Activated CD8-positive, alpha-beta memory T cell treated with anti-CD3 and anti-CD28 coated beads for 1 hour (primary cell): ENCODE results near the gene PLEKHD1.

Experiments
- DNase-seq, 2 donors: peaks; one replicate each; pipeline ENCODE4 v3.0.0-alpha.2; 2020; ENCODE audit warnings: low read depth in 1 of 2; ENCODE audit errors: extremely low read depth in 1 of 2

Gene PLEKHD1

DNA sequence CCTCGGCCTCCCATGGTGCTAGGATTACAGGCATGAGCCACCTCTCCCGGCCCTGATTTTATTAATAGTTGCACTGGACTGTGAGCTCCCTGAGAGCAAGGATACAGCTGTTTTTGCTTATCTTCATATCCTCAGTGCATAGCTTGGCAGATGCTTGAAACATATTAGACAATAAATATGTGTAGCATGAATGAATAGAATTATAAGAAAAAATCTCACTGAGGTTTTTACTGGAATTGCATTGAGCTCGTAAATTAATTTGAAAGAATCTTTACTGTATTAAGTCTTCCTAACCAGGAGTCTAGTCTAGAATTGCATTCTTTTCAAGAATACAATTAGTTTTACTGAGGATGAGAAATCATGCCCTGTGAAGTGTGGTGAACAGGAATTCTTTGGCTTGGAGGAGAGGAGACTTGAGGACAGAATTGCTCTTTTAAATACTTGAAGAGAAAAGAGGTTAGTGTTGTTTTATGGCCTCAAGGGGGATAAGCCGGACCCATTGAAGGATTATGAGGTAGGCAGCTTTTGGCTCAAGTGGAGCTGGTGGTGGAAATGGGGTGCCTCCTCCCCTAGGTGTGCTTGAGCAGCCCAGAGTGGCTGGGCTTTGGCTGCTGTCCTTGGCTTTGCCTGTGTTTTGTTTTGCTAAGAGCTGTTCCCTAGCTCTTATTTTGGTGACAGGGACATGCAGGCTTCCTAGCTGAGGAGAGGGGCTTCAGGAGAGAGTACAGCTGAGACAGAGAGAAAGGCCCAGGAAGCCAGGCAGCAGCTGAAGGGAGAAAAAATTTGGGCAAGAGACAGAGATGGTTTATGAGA lies 34.0 kb downstream of the PLEKHD1 start:
- no peak for DNase-seq

DNA sequence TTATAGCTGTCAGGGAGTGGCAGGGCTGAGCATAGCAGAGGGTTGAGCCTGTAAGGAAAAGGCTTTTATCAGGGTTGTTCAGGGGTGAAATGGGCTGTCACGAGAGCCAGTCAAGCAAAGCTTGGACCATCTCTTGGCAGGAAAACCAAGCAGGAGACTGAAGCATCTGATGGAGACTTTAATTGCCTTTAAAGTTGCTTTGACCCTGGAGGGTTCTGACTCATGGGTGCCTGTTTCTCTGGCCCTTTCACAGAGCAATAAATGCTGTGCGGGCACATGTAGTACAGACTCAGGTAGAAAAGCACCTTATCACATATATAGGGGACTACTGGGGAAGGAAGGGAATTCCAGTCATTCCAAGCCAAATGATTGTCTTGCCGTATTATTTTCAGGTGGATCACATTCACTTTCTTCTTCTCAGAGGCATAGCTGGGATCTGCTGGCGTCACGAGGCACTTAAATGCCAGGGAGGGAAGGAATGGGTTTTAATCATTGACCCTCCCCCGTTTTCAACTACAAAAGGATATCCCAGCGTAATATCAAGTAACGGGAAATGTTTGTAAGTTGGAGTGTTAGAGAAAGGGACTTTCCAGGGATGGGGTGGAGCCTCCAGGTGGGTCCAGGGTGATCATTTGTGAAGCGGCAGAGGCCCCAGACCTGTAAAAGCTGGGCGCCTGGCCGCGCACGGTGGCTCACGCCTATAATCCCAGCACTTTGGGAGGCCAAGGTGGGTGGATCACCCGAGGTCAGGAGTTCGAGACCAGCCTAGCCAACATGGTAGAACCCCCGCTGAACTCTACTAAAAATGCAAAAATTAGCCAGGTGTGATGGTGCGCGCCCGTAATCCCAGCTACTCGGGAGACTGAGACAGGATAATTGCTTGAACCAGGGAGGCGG lies 34.9 kb downstream of the PLEKHD1 start:
- DNase-seq = no peak

- DNase-seq = no peak
Observed at GRCh38 chr14:69522026-69522425, 37.5 kb downstream of the PLEKHD1 start.

GRCh38 chr14:69525896-69526295 lies 41.4 kb downstream of the PLEKHD1 start:
- DNase-seq = no peak

GRCh38 chr14:69527635-69528034 lies 43.1 kb downstream of the PLEKHD1 start:
- DNase-seq = no peak

DNA sequence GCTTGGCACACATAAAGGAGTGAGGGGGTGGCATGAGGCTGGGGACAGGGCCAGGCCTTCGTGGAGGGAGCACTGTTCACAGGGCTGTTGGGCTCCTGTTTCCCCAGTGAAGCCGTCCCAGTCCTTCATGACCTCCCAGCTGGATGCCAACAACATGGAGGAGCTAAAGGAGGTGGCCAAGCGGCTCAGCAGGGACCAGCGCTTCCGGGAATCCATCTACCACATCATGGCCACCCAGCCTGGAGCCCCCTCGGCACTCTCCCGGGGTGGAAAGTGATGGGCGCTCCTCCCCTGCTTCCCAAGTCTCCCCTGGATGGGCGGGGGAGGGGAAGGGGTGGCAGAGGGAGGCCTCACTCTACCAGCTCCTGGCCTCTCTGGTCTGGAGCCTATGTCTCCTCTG lies 43.6 kb downstream of the PLEKHD1 start:
- no peak for DNase-seq

GRCh38 chr14:69528930-69529329 lies 44.4 kb downstream of the PLEKHD1 start:
- DNase-seq = no peak

DNA sequence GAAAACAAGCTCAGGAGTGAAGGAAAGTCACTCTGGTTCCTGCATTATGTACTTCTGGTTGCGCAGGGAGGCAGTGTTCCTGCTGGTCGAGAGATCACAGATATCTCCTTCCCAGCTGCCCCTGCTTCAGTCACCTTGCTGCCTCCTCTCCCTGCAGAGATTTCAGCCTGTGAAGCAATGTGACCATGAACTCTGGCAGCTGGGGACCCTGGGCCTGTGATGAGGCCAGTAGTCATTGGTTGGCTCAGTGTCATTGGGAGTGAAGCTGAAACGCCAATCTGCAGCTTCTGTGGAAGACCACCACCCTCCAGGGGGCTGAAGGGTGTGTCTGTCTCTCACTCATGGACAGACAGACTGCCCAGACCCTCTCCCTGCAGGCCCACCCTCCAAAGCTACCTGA lies 45.0 kb downstream of the PLEKHD1 start:
- DNase-seq = no peak

DNA sequence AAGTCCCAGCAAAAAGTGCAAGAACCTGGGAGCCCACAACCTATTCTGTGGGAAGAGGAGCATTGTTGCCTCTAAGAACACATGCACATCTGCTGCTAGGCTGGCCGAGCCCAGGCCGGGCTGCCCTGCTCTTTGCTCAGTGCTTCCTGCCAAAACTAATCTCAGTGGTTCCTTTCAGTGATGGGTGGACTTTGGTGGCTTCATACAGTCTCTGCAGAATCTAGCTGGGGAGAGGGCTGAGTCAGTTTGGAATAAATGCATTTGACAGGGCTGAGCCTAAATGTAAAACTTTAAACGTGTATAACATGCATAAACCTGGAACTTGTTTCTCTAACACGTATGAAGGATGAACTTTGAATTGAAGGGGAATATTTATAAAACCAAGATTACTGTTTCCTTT lies 45.6 kb downstream of the PLEKHD1 start:
- DNase-seq = no peak

- DNase-seq = no peak
Observed at GRCh38 chr14:69531135-69531534, 46.6 kb downstream of the PLEKHD1 start.

GRCh38 chr14:69532561-69533340 lies 48.2 kb downstream of the PLEKHD1 start:
- no peak for DNase-seq

- no peak for DNase-seq
Observed at GRCh38 chr14:69535230-69535848, 50.8 kb downstream of the PLEKHD1 start.

DNA sequence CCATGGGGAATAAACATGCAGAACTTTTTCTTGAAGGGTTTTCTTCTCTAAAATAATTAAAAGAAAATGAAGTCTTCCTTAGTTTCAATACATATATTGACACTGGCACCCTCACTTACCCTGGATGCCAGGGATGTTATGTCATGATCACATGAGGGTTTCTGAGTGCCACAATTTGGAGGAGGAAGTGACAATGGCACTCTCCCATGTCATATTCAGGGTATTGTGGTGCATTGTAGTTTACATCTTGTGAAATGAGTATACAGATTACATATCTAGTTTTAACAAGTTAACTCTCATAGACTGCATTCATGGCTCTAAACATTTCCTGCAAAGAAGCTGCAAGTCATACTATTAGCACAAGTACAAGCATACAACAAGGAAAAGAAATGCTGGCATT lies 52.4 kb downstream of the PLEKHD1 start:
- DNase-seq = no peak

- DNase-seq = no peak
Observed at GRCh38 chr14:69537900-69538299, 53.4 kb downstream of the PLEKHD1 start.

GRCh38 chr14:69538766-69539165 lies 54.2 kb downstream of the PLEKHD1 start:
- no peak for DNase-seq

GRCh38 chr14:69539631-69540410 lies 55.3 kb downstream of the PLEKHD1 start:
- no peak for DNase-seq

- no peak for DNase-seq
Observed at GRCh38 chr14:69540654-69541335, 56.3 kb downstream of the PLEKHD1 start.

- no peak for DNase-seq
Observed at GRCh38 chr14:69542311-69542710, 57.8 kb downstream of the PLEKHD1 start.

DNA sequence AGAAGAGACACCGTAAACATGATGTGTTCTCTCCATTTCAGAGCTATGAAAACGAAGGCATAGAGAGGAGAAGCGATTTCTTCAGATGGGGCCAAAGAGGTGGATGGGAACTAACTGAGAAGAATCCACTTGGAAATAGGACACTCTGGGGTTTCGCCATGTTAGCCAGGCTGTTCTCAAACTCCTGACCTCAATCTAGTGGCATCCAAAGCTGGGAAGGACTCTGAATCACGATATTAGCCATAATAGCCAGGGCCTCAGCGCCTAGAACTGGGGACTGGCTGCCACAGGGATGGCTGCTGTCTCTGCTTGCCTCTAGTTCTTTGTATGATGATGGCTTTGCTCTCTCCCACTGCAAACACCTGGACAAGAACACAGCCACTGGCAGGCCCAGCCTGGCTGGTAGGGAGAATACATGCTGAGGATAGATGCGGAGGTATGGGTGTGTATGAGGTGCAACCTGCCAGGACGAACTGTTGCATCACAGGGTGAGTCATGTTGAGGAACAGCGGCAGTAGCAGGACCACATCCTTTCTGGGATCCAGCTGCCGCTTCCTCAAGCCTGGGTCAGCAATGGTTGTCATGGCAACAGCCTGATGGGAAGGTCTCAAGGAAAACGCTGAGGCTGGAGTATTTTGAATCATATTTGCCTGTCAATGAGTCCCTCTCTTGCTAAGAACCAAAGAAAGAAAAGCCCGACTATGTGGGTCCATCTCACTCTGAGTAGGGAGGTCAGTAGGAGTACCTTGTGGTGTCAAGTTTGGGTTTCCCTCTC lies 59.0 kb downstream of the PLEKHD1 start:
- no peak for DNase-seq
